Measurements from ENCODE around the gene KMT2A. TPM values are rescaled to one million over a fixed set of nuclear protein-coding genes. Genes with fewer than 3 reads are reported as not detected.

KMT2A gene
- total RNA-seq, 1 experiment from 2014 or later, result 62.0 TPM

DNA sequence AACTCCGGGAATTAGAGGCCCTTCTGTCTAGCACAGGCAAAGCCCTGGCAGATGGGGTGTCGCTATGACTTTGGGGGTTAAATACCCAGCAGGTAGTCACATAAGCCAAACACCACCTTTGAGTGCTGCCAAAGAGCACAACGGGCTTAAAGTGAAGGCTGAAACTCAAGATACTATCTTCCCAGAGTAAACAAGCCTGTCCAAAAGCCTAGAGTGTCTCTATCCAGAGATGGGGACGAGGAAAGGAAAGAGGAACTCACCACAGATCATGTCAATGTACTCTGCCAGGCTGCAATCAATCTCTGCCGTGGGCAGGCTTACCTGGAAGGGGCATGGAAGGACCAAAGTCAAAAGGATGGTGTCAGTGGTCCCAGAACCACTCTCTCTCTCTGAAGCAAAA is 109.2 kb downstream of the KMT2A start:
- no peak overlapping the region for H3K4me3 Mint-ChIP-seq
- no peak overlapping the region for H3K18ac ChIP-seq (ENCODE audit: insufficient read length, low read depth, low read length)
- H3K27ac Mint-ChIP-seq, result no peak overlapping the region
- no peak overlapping the region for H3K56ac ChIP-seq (ENCODE audit: insufficient read length, low read depth, low read length)
- H2AFZ ChIP-seq (ENCODE audit: low read length), result no peak overlapping the region
- no peak overlapping the region for H2BK20ac ChIP-seq (ENCODE audit: low read depth, low read length, poor library complexity, severe bottlenecking)
- H3K4ac ChIP-seq (ENCODE audit: low read depth, low read length), result no peak overlapping the region
- H3K9ac ChIP-seq (ENCODE audit: extremely low read depth, insufficient read length, low read length), result no peak overlapping the region
- no peaks in the 10 kb centered on the region for H3K9me3 Mint-ChIP-seq
- no peak overlapping the region for H3K27ac ChIP-seq (ENCODE audit: insufficient read length, low read depth, low read length)
- H3K79me1 ChIP-seq (ENCODE audit: insufficient read depth, low read depth, low read length, poor library complexity, severe bottlenecking), result no peaks in the 10 kb centered on the region
- H4K20me1 ChIP-seq (ENCODE audit: control insufficient read depth, insufficient read depth, insufficient read length), result no peaks in the 10 kb centered on the region
- H2AK5ac ChIP-seq (ENCODE audit: insufficient read length, low read length), result no peak overlapping the region
- H2BK120ac ChIP-seq (ENCODE audit: low read depth, low read length, poor library complexity, severe bottlenecking), result no peak overlapping the region
- H3K9me3 ChIP-seq (ENCODE audit: control insufficient read depth, low read depth, low read length), result no peaks in the 10 kb centered on the region
- H3K4me1 ChIP-seq (ENCODE audit: insufficient read depth, low read length), result no peaks in the 10 kb centered on the region
- H2BK5ac ChIP-seq (ENCODE audit: insufficient read length, low read length), result no peak overlapping the region
- 0 out of 4 replicates have a peak, but pooled peaks cover 0 to 2% of the 10 kb centered on the region in 2 experiments for H3K4me1 Mint-ChIP-seq
- H3K79me2 ChIP-seq (ENCODE audit: insufficient read depth, low read length), result no peaks in the 10 kb centered on the region
- no peak overlapping the region for H2BK12ac ChIP-seq (ENCODE audit: insufficient read length, low read depth, low read length)
- no peak overlapping the region for H3K14ac ChIP-seq (ENCODE audit: insufficient read depth, low read length)
- DNase-seq, result no peak
- no peak overlapping the region for H4K8ac ChIP-seq (replicated peaks; ENCODE audit: insufficient read length, low read depth, low read length)
- TF ChIP-seq, protein P1, sequence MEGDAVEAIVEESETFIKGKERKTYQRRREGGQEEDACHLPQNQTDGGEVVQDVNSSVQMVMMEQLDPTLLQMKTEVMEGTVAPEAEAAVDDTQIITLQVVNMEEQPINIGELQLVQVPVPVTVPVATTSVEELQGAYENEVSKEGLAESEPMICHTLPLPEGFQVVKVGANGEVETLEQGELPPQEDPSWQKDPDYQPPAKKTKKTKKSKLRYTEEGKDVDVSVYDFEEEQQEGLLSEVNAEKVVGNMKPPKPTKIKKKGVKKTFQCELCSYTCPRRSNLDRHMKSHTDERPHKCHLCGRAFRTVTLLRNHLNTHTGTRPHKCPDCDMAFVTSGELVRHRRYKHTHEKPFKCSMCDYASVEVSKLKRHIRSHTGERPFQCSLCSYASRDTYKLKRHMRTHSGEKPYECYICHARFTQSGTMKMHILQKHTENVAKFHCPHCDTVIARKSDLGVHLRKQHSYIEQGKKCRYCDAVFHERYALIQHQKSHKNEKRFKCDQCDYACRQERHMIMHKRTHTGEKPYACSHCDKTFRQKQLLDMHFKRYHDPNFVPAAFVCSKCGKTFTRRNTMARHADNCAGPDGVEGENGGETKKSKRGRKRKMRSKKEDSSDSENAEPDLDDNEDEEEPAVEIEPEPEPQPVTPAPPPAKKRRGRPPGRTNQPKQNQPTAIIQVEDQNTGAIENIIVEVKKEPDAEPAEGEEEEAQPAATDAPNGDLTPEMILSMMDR (conservative IDR thresholded peaks at IDR 0.05), result no peak
- H4K91ac ChIP-seq (ENCODE audit: insufficient read length, low read depth, low read length), result no peak overlapping the region
- no peak overlapping the region for H3K23ac ChIP-seq (ENCODE audit: insufficient read length, low read depth, low read length)
- H4K5ac ChIP-seq (ENCODE audit: insufficient read length, low read depth, low read length), result no peak overlapping the region
- no peak overlapping the region for H2BK15ac ChIP-seq (ENCODE audit: low read depth, low read length)
- WGBS (ENCODE audit: extremely low coverage, insufficient read length, low lambda C conversion rate), result no CpG with 5 or more reads among the region's 5 CpGs
- peaks cover 0 to 18% (median 10%) of the 10 kb centered on the region in 3 experiments; a peak in 6 of 7 replicates for H3K36me3 Mint-ChIP-seq (ENCODE audit: insufficient read depth in 1 of 3, low read depth in 3 of 3)
- H3T11ph ChIP-seq (ENCODE audit: low read length), result no peak overlapping the region
- H3K27me3 ChIP-seq (ENCODE audit: insufficient read depth, low read length), result no peaks in the 10 kb centered on the region
- no peak overlapping the region for H3K4me2 ChIP-seq (ENCODE audit: insufficient read depth, insufficient read length, low read length)
- H3K27me3 Mint-ChIP-seq (ENCODE audit: low read depth), result no peaks in the 10 kb centered on the region
- H3K23me2 ChIP-seq (ENCODE audit: insufficient read length, low read depth, low read length, poor library complexity, severe bottlenecking), result no peaks in the 10 kb centered on the region
